Measurements from ENCODE around the gene ZC3H18. TPM values are rescaled to one million over a fixed set of nuclear protein-coding genes. Genes with fewer than 3 reads are reported as not detected.
A peak's percentile ranks its signal among the peaks of the same experiment; 100 is the strongest.

ZC3H18 gene
- total RNA-seq, 1 experiment from 2014 or later: 57.8 TPM

DNA sequence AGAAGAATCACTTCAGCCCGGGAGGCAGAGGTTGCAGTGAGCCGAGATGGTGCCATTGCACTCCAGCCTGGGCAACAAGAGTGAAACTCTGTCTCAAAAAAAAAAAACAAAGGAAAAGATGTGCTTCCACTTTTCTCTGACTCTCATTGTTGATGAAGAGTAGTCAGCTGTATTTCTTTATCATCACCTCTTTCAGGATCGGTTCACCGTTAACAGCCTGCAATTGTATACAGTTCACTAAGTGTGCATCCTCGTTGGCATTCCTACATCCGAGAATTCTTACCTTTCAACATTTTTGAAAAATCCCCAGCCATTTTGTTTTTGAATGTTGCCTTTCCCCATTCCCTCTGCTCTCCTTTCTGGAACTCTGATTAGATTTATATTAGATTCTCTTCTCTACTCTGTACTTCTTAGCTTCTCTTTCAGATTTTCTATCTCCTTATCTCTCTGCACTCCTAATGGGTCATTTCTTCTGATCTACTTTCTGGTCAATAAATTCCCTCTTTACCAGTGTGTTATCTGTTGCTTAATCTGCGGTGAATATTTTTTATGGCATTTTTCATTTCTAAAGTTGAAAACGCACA is 26.9 kb upstream of the ZC3H18 start:
- H3K36me3 ChIP-seq (ENCODE audit: control insufficient read depth in 1 of 2, insufficient read depth in 2 of 2, low read length in 2 of 2): no peaks in the 10 kb centered on the region
- H3K79me2 ChIP-seq (ENCODE audit: insufficient read depth, low read length): no peaks in the 10 kb centered on the region
- no TSS peak for BruUV-seq (replicated peaks)
- no peaks in the 10 kb centered on the region for H4K20me1 ChIP-seq (ENCODE audit: insufficient read depth)
- DNase-seq (ENCODE audit: low read depth, low spot score) (no peak), ATAC-seq (no peak)
- H3K4me1 ChIP-seq (ENCODE audit: control insufficient read depth in 1 of 2, insufficient read depth in 2 of 2, low read length in 2 of 2): no peaks in the 10 kb centered on the region; a peak in 2 of 4 replicates
- no peak for TF ChIP-seq SIN3A (IDR thresholded peaks at IDR 0.05; ENCODE audit: low read depth)
- TF ChIP-seq CBX3 (IDR thresholded peaks at IDR 0.05; ENCODE audit: low read depth): peak; percentile 98
- TF ChIP-seq, protein P1, sequence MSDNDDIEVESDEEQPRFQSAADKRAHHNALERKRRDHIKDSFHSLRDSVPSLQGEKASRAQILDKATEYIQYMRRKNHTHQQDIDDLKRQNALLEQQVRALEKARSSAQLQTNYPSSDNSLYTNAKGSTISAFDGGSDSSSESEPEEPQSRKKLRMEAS (IDR thresholded peaks at IDR 0.05): no peak
- ChIA-PET RAD21 (ENCODE audit: low non-redundant PET in 1 of 2, low total read pairs in 2 of 2, uncharacterized antibody in 2 of 2, unreplicated experiment in 2 of 2) (no interaction called here), POLR2A (no interaction called here), CTCF (no interaction called here)
- no peak overlapping the region for H3K4me3 ChIP-seq (replicated peaks in 1 of 2; ENCODE audit: low read depth in 1 of 2, low read length in 2 of 2)
- peaks cover 12% of the 10 kb centered on the region; the same call in 1 of the 2 replicates for H3K27me3 ChIP-seq (ENCODE audit: insufficient read depth, low read length)
- H3K27ac ChIP-seq (ENCODE audit: low read depth, low read length): no peak overlapping the region
- peaks cover 21% of the 10 kb centered on the region in 2 experiments; a peak in 3 of 4 replicates for H3K9me3 ChIP-seq (ENCODE audit: control insufficient read depth in 1 of 2, insufficient read depth in 1 of 2, low read depth in 1 of 2, low read length in 2 of 2)
- no peak overlapping the region for H2AFZ ChIP-seq (ENCODE audit: low read depth, low read length, poor library complexity, severe bottlenecking)
- H3K9ac ChIP-seq (ENCODE audit: low read length): no peak overlapping the region
- H3K4me2 ChIP-seq (ENCODE audit: low read length): no peak overlapping the region
- intact Hi-C loops (cut with micrococcal nuclease): no loop called here
- H3K9me2 ChIP-seq (ENCODE audit: insufficient read depth): no peaks in the 10 kb centered on the region

DNA sequence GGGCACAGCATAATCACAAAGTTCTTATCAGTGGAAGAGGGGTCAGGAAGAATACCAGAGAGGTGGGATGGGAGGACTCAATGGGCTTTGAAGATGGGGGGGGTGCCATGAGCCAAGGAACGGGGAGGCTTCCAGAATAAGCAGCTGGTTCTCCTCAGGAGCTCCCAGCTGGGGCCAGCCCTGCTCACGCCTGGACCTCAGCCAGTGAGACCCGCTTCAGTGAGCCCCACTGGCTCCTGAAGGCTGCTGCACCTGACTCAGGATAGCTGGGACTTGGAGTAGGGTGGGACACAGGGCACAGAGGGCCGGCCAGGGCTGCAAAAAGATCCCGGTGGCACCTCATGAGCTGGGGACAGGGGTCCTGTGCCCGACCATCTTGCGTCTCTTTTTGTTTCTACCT is 24.4 kb upstream of the ZC3H18 start:
- no TSS peak for BruUV-seq (replicated peaks)
- DNase-seq (ENCODE audit: low read depth, low spot score): no peak
- Histone ChIP-seq H3K4me3 (replicated peaks in 1 of 2; ENCODE audit: low read depth in 1 of 2, low read length in 2 of 2) (no peak overlapping the region), H3K79me2 (ENCODE audit: insufficient read depth, low read length) (no peaks in the 10 kb centered on the region), H3K36me3 (ENCODE audit: control insufficient read depth in 1 of 2, insufficient read depth in 2 of 2, low read length in 2 of 2) (no peaks in the 10 kb centered on the region), H3K9ac (ENCODE audit: low read length) (no peak overlapping the region), H3K27ac (ENCODE audit: low read depth, low read length) (no peak overlapping the region), H3K9me2 (ENCODE audit: insufficient read depth) (no peaks in the 10 kb centered on the region), H4K20me1 (ENCODE audit: insufficient read depth) (no peaks in the 10 kb centered on the region), H3K4me2 (ENCODE audit: low read length) (no peak overlapping the region), H3K9me3 (ENCODE audit: control insufficient read depth in 1 of 2, insufficient read depth in 1 of 2, low read depth in 1 of 2, low read length in 2 of 2) (peaks cover 21% of the 10 kb centered on the region in 2 experiments; a peak in 3 of 4 replicates), H3K4me1 (ENCODE audit: control insufficient read depth in 1 of 2, insufficient read depth in 2 of 2, low read length in 2 of 2) (no peaks in the 10 kb centered on the region; a peak in 1 of 4 replicates), H2AFZ (ENCODE audit: low read depth, low read length, poor library complexity, severe bottlenecking) (no peak overlapping the region), H3K27me3 (ENCODE audit: insufficient read depth, low read length) (peaks cover 12% of the 10 kb centered on the region; the same call in 1 of the 2 replicates)
- POLR2A ChIA-PET: no interaction called here
- TF ChIP-seq TCF7L2 (IDR thresholded peaks at IDR 0.05; ENCODE audit: borderline replicate concordance, extremely low read depth, insufficient read depth, insufficient read length) (no peak), ZNF274 (IDR thresholded peaks at IDR 0.05; ENCODE audit: low read depth, low read length) (no peak), YY1 (IDR thresholded peaks at IDR 0.05; ENCODE audit: extremely low read depth, insufficient replicate concordance, low read depth, low read length) (no peak), POLR2A (IDR thresholded peaks at IDR 0.05; ENCODE audit: borderline replicate concordance, extremely low read depth, insufficient read depth, insufficient read length) (no peak), POLR2AphosphoS5 (IDR thresholded peaks at IDR 0.05; ENCODE audit: low read depth, low read length) (no peak), EGR1 (IDR thresholded peaks at IDR 0.05; ENCODE audit: low read depth) (no peak), SRF (IDR thresholded peaks at IDR 0.05; ENCODE audit: low read depth) (no peak), ELF1 (IDR thresholded peaks at IDR 0.05; ENCODE audit: borderline replicate concordance, low read depth) (no peak), CEBPB (IDR thresholded peaks at IDR 0.05; ENCODE audit: low read depth) (no peak), ATF3 (IDR thresholded peaks at IDR 0.05) (no peak), SIN3A (IDR thresholded peaks at IDR 0.05; ENCODE audit: low read depth) (no peak), ZFX (IDR thresholded peaks at IDR 0.05) (no peak)
- TF ChIP-seq, protein P2, sequence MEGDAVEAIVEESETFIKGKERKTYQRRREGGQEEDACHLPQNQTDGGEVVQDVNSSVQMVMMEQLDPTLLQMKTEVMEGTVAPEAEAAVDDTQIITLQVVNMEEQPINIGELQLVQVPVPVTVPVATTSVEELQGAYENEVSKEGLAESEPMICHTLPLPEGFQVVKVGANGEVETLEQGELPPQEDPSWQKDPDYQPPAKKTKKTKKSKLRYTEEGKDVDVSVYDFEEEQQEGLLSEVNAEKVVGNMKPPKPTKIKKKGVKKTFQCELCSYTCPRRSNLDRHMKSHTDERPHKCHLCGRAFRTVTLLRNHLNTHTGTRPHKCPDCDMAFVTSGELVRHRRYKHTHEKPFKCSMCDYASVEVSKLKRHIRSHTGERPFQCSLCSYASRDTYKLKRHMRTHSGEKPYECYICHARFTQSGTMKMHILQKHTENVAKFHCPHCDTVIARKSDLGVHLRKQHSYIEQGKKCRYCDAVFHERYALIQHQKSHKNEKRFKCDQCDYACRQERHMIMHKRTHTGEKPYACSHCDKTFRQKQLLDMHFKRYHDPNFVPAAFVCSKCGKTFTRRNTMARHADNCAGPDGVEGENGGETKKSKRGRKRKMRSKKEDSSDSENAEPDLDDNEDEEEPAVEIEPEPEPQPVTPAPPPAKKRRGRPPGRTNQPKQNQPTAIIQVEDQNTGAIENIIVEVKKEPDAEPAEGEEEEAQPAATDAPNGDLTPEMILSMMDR (IDR thresholded peaks at IDR 0.05 in 2 of 3, conservative IDR thresholded peaks at IDR 0.05 in 1 of 3; ENCODE audit: borderline replicate concordance in 1 of 3, insufficient read depth in 1 of 3, low read depth in 2 of 3, low read length in 2 of 3): no peak
- TF ChIP-seq, protein P1 (IDR thresholded peaks at IDR 0.05): no peak
- intact Hi-C loops (cut with micrococcal nuclease): no loop called here
- ATAC-seq: no peak
- CTCF ChIA-PET: no interaction called here
- RAD21 ChIA-PET (ENCODE audit: low non-redundant PET in 1 of 2, low total read pairs in 2 of 2, uncharacterized antibody in 2 of 2, unreplicated experiment in 2 of 2): no interaction called here
